ENCODE measurements around the gene QRICH1. TPM values are rescaled to one million over a fixed set of nuclear protein-coding genes. Genes with fewer than 3 reads are reported as not detected.

Gene QRICH1
- total RNA-seq, 1 experiment from 2014 or later = 123 TPM

DNA sequence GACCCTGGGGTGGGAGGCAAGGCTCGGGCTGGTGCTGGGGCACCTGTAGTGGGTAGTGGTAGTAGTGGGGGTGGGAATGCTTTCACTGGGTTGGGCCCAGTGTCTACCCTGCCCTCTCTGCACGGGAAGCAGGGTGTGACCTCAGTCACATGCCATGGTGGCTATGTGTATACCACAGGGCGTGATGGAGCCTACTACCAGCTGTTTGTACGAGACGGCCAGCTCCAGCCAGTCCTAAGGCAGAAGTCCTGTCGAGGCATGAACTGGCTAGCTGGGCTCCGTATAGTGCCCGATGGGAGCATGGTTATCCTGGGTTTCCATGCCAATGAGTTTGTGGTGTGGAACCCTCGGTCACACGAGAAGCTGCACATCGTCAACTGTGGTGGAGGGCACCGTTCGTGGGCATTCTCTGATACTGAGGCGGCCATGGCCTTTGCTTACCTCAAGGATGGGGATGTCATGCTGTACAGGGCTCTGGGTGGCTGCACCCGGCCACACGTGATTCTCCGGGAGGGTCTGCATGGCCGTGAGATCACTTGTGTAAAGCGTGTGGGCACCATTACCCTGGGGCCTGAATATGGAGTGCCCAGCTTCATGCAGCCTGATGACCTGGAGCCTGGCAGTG lies 80.6 kb downstream of the QRICH1 start (continued):
- TF ChIP-seq ZNF425 (CRISPR knock-in tag; conservative IDR thresholded peaks at IDR 0.05) (no peak), ZNF317 (CRISPR knock-in tag; IDR thresholded peaks at IDR 0.05; ENCODE audit: borderline replicate concordance, low read depth) (no peak), ZNF138 (CRISPR knock-in tag; conservative IDR thresholded peaks at IDR 0.05) (no peak), MAX (CRISPR knock-in tag; IDR thresholded peaks at IDR 0.05) (no peak), ATF3 (CRISPR knock-in tag; conservative IDR thresholded peaks at IDR 0.05) (no peak)

DNA sequence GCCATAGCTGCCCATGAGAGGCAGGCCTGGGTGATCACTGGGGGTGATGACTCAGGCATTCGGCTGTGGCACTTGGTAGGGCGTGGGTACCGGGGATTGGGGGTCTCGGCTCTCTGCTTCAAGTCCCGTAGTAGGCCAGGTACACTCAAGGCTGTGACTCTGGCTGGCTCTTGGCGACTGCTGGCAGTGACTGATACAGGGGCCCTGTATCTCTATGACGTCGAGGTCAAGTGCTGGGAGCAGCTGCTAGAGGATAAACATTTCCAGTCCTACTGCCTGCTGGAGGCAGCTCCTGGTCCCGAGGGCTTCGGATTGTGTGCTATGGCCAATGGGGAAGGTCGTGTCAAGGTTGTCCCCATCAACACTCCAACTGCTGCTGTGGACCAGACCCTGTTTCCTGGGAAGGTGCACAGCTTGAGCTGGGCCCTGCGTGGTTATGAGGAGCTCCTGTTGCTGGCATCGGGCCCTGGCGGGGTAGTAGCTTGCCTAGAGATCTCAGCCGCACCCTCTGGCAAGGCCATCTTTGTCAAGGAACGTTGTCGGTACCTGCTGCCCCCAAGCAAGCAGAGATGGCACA lies 81.3 kb downstream of the QRICH1 start:
- no peaks in the 10 kb centered on the region for H3K27me3 Mint-ChIP-seq (ENCODE audit: low read depth)
- peaks cover 43% of the 10 kb centered on the region for H3K36me3 Mint-ChIP-seq
- no peak for TF ChIP-seq FOXK1 (CRISPR knock-in tag; IDR thresholded peaks at IDR 0.05)
- TF ChIP-seq CREB1 (CRISPR knock-in tag; IDR thresholded peaks at IDR 0.05) = no peak
- no peak for TF ChIP-seq ARID4B (CRISPR knock-in tag; IDR thresholded peaks at IDR 0.05; ENCODE audit: borderline replicate concordance)
- TF ChIP-seq E2F5 (CRISPR knock-in tag; IDR thresholded peaks at IDR 0.05) = no peak
- TF ChIP-seq ZNF317 (CRISPR knock-in tag; IDR thresholded peaks at IDR 0.05; ENCODE audit: borderline replicate concordance, low read depth) = no peak
- TF ChIP-seq, protein P1, sequence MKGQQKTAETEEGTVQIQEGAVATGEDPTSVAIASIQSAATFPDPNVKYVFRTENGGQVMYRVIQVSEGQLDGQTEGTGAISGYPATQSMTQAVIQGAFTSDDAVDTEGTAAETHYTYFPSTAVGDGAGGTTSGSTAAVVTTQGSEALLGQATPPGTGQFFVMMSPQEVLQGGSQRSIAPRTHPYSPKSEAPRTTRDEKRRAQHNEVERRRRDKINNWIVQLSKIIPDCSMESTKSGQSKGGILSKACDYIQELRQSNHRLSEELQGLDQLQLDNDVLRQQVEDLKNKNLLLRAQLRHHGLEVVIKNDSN (CRISPR knock-in tag; IDR thresholded peaks at IDR 0.05) = no peak
- TF ChIP-seq ZNF121 (CRISPR knock-in tag; IDR thresholded peaks at IDR 0.05) = no peak
- no peak for TF ChIP-seq ZNF232 (CRISPR knock-in tag; IDR thresholded peaks at IDR 0.05)
- no peak for TF ChIP-seq KAT7 (CRISPR knock-in tag; IDR thresholded peaks at IDR 0.05; ENCODE audit: borderline replicate concordance)
- TF ChIP-seq, protein P2, sequence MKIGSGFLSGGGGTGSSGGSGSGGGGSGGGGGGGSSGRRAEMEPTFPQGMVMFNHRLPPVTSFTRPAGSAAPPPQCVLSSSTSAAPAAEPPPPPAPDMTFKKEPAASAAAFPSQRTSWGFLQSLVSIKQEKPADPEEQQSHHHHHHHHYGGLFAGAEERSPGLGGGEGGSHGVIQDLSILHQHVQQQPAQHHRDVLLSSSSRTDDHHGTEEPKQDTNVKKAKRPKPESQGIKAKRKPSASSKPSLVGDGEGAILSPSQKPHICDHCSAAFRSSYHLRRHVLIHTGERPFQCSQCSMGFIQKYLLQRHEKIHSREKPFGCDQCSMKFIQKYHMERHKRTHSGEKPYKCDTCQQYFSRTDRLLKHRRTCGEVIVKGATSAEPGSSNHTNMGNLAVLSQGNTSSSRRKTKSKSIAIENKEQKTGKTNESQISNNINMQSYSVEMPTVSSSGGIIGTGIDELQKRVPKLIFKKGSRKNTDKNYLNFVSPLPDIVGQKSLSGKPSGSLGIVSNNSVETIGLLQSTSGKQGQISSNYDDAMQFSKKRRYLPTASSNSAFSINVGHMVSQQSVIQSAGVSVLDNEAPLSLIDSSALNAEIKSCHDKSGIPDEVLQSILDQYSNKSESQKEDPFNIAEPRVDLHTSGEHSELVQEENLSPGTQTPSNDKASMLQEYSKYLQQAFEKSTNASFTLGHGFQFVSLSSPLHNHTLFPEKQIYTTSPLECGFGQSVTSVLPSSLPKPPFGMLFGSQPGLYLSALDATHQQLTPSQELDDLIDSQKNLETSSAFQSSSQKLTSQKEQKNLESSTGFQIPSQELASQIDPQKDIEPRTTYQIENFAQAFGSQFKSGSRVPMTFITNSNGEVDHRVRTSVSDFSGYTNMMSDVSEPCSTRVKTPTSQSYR (CRISPR knock-in tag; IDR thresholded peaks at IDR 0.05) = no peak
- TF ChIP-seq GTF2I (CRISPR knock-in tag; conservative IDR thresholded peaks at IDR 0.05) = no peak
- no peak for TF ChIP-seq MYBL2 (CRISPR knock-in tag; IDR thresholded peaks at IDR 0.05)
- TF ChIP-seq, protein P3, sequence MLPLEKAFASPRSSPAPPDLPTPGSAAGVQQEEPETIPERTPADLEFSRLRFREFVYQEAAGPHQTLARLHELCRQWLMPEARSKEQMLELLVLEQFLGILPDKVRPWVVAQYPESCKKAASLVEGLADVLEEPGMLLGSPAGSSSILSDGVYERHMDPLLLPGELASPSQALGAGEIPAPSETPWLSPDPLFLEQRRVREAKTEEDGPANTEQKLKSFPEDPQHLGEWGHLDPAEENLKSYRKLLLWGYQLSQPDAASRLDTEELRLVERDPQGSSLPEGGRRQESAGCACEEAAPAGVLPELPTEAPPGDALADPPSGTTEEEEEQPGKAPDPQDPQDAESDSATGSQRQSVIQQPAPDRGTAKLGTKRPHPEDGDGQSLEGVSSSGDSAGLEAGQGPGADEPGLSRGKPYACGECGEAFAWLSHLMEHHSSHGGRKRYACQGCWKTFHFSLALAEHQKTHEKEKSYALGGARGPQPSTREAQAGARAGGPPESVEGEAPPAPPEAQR (CRISPR knock-in tag; IDR thresholded peaks at IDR 0.05) = no peak
- no peak for TF ChIP-seq PREB (CRISPR knock-in tag; IDR thresholded peaks at IDR 0.05; ENCODE audit: borderline replicate concordance)
- ChIA-PET CTCF (interaction anchor here (0.9 to 9.3 kb wide), 5 partner anchors 10 to 82 kb away, joined by 3 to 124 read pairs (median 9); partner anchors contain the start of genes NDUFAF3 and P4HTM), POLR2A (interaction anchor here (1.2 to 2.0 kb wide), 2 partner anchors 9 to 17 kb away, joined by 3 to 10 read pairs; partner anchors contain the start of gene NDUFAF3)
- DNase-seq (ENCODE audit: low spot score) (no peak), ATAC-seq (no peak)
- H3K27ac Mint-ChIP-seq = no peak overlapping the region
- H3K9me3 Mint-ChIP-seq = no peaks in the 10 kb centered on the region
- H3K4me3 Mint-ChIP-seq = no peak overlapping the region
- H3K4me1 Mint-ChIP-seq = peaks cover 14% of the 10 kb centered on the region

Measured in WTC11 (cell line).